ENCODE results near the gene MEG3.
"Not testable (repeated sequence)": the region's sequence is repeated elsewhere in the genome, so short reads cannot be mapped to it uniquely, and the experiment has no call there.

MEG3 gene

GRCh38 chr14:100789460-100790417, 36.2 kb upstream of the MEG3 start:
- DNase-seq, result no peak

DNA sequence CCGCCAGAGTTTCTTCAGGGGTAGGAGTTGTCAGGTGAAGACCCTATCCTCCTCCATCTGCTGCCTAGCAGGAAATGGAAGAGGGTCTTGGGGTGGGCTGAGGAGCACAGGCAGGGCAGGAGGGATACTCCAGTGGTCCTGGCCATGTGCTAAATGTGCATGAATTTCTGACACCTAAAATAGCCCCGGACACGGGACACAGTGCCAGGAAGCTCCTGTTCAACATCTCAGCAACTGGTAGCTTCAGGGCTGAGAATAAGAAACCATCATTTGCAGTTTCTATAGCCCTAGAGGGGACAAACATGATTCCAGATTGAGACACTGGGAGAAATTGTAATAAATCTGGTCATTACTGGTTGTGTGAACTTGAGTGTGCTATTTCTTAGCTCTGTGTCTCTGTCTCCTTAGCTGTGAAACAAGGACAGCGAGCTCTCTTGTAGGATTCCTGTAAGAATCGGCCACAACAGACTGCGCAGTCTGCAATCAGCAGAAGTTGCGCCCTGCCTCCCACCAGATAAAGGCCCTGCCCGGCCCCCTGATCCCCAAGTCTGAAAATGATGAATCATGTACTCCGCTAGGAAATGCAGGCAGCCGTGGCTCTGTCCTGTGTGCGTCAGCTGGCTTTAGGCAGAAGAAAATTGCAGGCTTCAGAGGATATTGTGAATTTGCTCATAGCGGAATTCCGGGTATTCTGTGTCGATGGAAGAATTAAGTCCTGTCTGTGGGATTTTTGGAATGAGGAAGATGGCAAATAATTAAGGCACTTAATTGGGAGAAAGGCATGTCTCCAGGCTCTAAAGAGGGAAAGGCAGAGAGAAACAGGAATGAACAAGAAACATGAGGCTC, 35.2 kb upstream of the MEG3 start:
- DNase-seq, result no peak

DNA sequence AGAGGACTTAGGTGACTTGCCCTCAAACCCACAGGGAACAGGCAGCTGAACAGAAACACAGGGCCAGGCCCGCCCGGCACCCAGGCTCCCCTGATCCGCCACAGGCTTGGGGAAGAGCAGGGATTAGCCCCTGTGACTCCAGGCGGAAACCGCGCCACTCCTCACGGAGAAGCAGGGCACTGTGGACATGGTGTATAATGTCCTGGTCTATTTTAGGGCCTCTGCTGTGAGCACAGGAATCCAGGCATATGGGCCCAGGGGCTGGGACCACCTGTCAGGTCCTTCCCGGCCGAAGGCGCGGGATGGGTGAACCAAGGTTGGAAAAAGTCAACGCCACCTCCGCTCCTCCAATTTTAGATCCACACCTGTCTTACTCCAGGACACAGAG, 34.6 kb upstream of the MEG3 start:
- DNase-seq, result no peak

DNA sequence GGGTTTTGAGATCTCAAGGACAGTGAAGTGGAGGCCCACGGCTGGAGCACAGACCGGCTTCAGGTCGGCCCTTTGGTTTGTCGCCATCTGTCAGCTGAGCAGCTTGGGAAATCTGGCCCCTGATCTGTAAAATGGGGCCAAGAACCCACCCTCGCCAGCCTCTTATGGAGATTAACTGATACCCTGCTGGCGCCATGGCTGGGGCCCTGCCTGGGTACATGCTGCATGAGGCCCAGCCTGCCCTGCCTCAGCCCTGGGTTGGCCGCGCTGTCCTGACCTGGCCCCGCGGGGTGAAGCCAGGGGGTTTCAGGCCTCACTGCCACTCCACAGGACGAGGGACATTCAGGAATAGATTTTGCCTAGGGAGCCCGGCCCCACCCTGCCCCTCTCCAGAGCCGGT, 33.9 kb upstream of the MEG3 start:
- DNase-seq, result no peak

GRCh38 chr14:100796946-100797345, 29.0 kb upstream of the MEG3 start:
- DNase-seq, result no peak

DNA sequence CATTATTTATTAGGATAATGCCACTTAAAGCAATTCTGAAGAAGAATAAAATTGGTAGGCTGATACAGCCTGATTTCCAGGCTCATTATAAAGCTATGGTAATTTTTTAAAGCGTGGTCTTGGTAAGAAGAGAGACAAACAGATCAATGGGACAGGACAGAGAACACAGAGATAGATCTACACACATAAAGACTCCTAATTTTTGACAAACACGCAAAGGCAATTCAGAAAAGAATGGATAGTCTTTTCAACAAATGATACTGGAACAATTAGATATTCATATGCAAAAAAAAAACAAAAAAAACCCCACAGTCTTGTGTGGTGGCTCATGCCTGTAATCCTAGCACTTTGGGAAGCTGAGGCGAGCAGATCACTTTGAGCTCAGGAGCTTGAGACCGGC, 25.9 kb upstream of the MEG3 start:
- DNase-seq, result no peak

- not testable (repeated sequence) for DNase-seq
These were observed 24.5 kb upstream of the MEG3 start for GRCh38 chr14:100801433-100801832.

- no peak for DNase-seq
These were observed 23.7 kb upstream of the MEG3 start for GRCh38 chr14:100802179-100802578.

GRCh38 chr14:100802766-100803165, 23.2 kb upstream of the MEG3 start:
- DNase-seq, result no peak

- DNase-seq, result no peak
These were observed 22.7 kb upstream of the MEG3 start for GRCh38 chr14:100803226-100803625.

DNA sequence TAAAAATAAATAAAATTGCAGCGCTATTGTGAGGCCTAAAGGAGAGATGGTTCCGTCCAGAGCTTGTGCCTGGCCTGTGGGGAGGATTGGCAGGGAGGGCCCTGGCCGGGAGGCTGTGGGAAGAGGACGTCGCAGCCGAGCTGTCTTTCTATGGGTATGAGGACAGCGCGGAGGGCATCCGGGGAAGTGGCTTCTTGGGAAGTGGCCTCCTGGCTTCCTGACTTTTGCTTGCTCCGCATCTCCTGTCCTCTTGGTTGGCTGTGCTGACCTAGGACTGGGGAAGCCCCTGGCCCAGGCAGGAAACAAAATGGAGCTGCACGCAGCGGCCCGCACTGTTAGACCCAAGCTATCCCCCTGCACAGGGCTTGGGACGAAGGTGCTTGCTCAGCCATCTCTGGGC, 22.2 kb upstream of the MEG3 start:
- DNase-seq, result no peak

DNA sequence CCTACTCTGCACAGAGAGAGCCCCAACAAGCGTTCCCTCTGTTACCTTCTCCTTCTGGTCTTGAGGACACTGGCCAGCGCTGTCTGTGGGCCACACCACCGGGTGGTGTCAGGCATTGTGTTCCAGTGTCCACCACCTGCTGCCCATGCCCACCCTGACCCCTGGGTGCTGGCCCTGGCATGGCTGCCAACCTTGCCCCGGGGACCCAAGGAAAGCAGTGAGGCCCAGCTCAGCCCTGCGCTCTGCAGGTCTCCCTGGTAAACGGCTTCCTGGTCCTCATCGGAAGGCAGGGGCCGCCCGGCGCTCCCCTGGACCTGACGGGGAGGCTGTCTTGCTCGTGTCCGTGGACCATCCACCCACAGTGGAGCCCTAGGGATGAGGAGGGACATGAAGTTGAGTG, 21.8 kb upstream of the MEG3 start:
- no peak for DNase-seq

GRCh38 chr14:100804558-100805309, 21.2 kb upstream of the MEG3 start:
- DNase-seq, result no peak

DNA sequence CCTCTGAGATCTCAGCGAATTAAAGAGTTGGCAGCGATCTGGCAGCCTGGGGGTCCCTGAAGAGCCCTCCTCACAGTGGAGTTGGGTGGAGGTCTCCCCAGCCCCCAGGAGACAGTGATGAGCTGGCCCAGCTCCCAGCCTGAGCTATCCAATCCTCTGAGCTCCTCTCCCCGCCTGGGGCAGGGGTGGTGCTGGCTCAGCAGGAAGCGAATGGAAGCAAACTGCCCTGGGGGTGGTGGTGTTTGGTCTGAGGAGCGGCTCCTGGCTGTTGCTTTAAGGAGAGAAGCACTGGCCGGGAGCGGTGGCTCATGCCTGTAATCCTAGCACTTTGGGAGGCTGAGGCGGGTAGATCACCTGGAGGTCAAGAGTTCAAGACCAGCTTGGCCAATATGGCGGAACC, 19.5 kb upstream of the MEG3 start:
- no peak for DNase-seq

- DNase-seq, result no peak
These were observed 18.4 kb upstream of the MEG3 start for GRCh38 chr14:100807496-100807895.

DNA sequence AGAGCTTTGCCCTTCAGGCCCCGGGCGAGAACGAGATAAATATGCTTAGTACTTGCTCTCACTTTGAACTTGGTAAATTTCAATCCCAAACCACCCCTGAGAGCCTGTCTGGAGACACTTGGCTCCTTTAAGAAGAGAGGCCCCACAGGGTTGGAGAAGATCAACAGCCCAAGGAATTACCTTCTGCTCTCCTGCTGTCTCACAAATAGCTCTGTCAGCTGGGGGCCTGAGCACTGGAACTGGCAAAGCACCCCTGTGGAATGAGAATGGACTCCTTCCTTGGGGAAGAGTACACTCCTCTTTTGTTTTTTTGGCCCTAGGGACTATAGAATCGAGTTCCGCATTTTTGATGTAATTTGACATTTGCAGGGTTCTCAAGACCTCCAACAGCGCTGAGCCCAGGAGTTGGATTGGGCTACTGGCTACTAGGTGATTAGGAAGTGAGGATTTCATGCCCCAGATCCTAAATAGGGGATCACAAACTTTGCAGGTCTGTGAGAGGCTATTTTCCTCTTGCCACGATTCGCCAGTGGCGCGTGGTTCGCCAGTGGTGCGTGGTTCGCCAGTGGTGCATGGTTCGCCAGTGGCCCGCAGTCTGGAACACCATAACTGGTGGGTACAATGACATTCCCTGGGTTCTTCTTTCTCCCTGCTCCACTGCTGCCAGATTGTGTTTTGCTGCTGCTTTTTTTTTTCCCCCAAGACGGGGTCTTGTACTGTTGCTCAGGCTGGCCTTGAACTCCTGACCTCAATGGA, 17.8 kb upstream of the MEG3 start:
- no peak for DNase-seq

DNA sequence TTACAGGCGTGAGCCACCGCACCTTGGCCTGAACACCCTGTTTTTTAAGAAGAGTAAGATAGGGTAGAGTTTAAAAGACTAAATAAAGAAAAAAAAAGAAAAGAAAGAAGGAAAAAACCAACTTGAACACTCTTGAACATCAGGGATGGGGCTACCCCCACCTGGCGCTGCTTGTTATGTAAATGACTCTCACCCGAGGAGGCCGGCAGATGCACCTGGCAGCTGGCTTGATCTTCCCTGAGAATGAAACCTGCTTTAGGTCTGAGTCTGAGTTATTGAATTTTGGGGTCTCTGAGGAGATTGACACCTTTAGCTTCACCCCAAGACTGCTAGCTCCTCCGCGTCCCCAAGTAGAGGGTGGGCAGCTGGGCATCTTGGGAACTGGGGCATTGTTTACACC, 15.5 kb upstream of the MEG3 start:
- DNase-seq, result no peak

GRCh38 chr14:100810861-100811461, 15.0 kb upstream of the MEG3 start:
- DNase-seq, result no peak

DNA sequence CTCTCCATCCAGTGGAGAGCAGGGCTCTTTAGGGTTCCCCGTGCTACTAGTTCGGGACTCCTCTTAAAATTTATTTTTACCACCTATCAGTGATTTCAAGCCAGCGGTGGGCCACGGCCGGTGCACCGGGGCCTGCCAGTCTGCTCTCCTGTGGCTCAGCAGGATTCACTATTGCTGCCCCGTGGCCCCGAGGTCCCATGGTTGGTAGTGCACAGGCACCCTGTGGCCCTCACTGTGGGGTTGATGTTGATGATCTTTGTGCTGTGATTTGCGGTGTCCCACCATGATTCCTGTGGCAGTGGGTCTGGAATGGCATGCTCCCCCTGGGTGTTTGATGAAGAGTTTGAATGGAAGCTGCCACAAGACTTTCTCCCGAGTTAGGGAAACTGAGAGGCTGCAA, 12.6 kb upstream of the MEG3 start:
- DNase-seq, result no peak

- no peak for DNase-seq
These were observed 10.2 kb upstream of the MEG3 start for GRCh38 chr14:100815478-100816285.

GRCh38 chr14:100816286-100816949, 9.5 kb upstream of the MEG3 start:
- DNase-seq, result no peak
